Astrocyte of the spinal cord (primary cell): ENCODE data around the gene NT5C3A.

Source experiments
- DNase-seq: peaks from one replicate; pipeline ENCODE4 v3.0.0; 2011; ENCODE audit warnings: low read depth, low spot score
- H3K4me3 ChIP-seq: 2 replicates; pipeline ENCODE4 v1.5.1; 2011; ENCODE audit warnings: low read depth, mild to moderate bottlenecking, low read length, moderate library complexity
- CTCF ChIP-seq: IDR thresholded peaks from 2 replicates; pipeline ENCODE4 v1.5.1; 2012; ENCODE audit warnings: low read depth, mild to moderate bottlenecking, low read length, inconsistent platforms
- in situ Hi-C: cut with HindIII; loops from 2 replicates; pipeline ENCODE4 v1.10.0; 2017; ENCODE audit warnings: low sequenced_read_pairs

The NT5C3A gene

GRCh38 chr7:33048257-33048656 is 14.3 kb downstream of the NT5C3A start:
- DNase-seq, result no peak
- no peak for TF ChIP-seq CTCF
- in situ Hi-C loops, result no loop called here
- no peak overlapping the region for H3K4me3 ChIP-seq

DNA sequence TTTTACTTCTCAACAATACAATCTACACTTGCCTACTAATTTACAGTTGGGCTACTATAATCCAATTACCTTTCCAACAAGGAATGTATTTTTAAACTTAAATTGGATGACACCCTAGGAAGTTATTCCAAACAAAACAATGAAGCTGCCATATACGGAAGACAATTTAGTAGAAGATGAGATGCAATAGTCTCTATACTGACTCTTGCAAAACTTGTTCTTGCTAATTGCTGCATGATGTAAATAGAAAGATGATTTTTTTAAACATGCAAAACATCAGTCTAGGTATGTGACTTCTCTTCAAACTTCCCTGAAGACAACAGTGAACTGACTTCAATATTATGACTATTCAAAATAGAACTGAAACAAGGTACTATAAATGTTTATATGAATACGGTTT is 17.6 kb downstream of the NT5C3A start:
- in situ Hi-C loops, result no loop called here
- no peak overlapping the region for H3K4me3 ChIP-seq
- TF ChIP-seq CTCF, result no peak
- DNase-seq, result no peak

DNA sequence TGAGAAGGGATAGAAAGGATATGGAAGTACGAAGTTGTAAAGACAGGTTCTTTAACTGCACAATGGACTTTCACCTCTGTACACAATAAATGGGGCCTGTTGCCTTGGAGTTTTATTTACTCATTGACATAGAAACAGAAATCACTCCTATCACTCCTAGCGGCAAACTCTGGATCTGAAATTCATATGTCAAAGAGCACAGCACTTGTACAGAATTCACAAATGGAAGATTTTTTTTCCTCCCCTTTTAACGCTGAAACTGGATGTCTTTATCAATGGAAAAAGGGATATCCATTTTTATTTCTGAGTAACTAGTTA is 18.2 kb downstream of the NT5C3A start:
- in situ Hi-C loops, result no loop called here
- no peak for TF ChIP-seq CTCF
- H3K4me3 ChIP-seq, result no peak overlapping the region
- DNase-seq, result no peak

DNA sequence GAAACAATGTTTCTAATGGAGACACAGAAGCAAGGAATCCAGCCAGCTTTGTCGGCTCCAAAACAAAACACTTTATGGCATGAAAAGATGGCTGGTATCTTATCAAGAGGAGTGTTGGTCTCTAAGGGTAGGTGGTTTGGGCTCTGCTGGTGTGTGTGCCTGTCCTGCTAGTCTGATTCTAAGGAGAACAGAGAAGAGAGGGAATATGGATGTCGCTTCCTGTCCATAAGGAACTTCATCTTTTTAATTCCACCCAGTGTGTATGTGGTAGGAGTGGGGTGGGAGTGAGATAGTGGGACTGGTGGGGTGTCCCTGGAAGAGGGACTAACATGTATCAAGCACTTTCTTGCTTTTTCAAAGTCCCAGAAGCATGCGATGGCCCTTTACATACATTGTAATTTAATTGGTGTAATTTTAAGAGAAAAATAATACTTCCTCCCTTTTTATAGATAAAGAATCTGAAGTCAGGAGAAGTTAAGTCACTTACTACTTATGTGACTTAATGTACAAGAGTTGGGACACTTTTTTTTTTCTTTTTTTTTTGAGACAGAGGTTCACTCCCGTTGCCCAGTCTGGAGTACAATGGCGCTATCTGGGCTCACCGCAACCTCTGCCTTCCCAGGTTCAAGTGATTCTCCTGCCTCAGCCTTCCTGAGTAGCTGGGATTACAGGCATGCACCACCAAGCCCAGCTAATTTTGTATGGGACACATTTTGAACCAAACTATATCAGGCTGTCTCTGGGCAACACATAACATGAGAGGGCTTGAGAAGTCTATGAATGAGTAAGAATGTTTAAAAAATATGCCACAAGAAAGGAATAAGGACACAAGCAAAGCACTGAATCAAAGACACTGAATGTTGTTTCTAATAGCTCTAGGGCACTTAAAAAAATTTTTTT is 18.8 kb downstream of the NT5C3A start:
- DNase-seq, result no peak
- H3K4me3 ChIP-seq, result no peak overlapping the region
- TF ChIP-seq CTCF, result no peak
- in situ Hi-C loops, result no loop called here

DNA sequence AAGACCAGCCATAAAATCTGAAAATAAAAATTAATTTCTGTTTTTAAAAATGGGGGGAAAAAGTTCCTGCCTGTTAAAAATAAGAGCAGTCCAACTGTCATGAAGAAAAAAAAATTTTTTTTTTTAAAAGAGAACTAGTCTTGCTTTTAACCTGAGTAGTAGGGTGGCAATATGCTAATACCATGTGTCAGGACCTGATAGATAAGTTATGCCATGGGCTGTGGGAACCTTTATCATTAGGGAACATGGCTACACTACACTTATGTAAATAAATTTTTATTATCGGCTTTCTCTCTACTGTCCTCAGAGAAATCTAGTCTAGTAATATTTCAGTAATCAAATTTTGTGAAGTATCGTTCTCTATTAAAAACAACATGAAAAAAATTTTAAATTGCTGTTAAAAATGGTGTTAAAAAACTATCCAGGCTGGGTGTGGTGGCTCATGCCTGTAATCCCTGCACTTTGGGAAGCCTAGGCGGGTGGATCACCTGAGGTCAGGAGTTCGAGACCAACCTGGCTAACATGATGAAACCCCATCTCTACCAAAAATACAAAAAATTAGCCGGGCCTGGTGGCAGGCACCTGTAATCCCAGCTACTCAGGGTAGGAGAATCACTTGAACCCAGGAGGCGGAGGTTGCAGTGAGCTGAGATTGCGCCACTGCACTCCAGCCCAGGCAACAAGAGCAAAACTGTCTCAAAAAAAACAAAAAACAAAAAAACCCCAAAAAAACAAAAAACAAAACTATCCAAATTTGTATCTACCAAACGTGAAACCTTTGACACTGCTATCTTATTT is 20.7 kb downstream of the NT5C3A start:
- no peak for DNase-seq

More for the DNA sequence above, 20.7 kb downstream of the NT5C3A start:
- no peak overlapping the region for H3K4me3 ChIP-seq
- TF ChIP-seq CTCF, result no peak
- in situ Hi-C loops, result no loop called here
